GM23248 (cell line): ENCODE results near the gene GYS1.

ENCODE experiments used
- EZH2 ChIP-seq: fragments of 200-600 bp; sonication (generic); IDR thresholded peaks from 2 replicates; pipeline ENCODE4 v1.6.1; 2018; ENCODE audit warnings: antibody characterized with exemption, mild to moderate bottlenecking; ENCODE audit not compliant: insufficient read depth, poor library complexity, severe bottlenecking
- EZH2phosphoT487 ChIP-seq: fragments of 200-600 bp; sonication (generic); IDR thresholded peaks from 2 replicates; pipeline ENCODE4 v1.6.1; 2018; ENCODE audit warnings: antibody characterized with exemption, moderate library complexity, mild to moderate bottlenecking, low read depth; ENCODE audit not compliant: insufficient read depth

GRCh38 chr19:49020931-49021895 lies 28.1 kb upstream of the GYS1 start:
- TF ChIP-seq EZH2: no peak
- TF ChIP-seq EZH2phosphoT487: no peak
